GM12892 (cell line): ENCODE data around the gene KCNMA1.

Experiments used
- POLR2A ChIP-seq: IDR thresholded peaks from 2 replicates; pipeline ENCODE4 v1.6.1; 2011; ENCODE audit warnings: low read depth, low read length, control low read depth
- POLR2AphosphoS5 ChIP-seq: IDR thresholded peaks from 2 replicates; pipeline ENCODE4 v1.6.1; 2011; ENCODE audit warnings: low read depth, low read length, control low read depth
- TAF1 ChIP-seq: IDR thresholded peaks from 2 replicates; pipeline ENCODE4 v1.6.1; 2011; ENCODE audit warnings: low read depth, mild to moderate bottlenecking, control low read depth, low read length, borderline replicate concordance

DNA sequence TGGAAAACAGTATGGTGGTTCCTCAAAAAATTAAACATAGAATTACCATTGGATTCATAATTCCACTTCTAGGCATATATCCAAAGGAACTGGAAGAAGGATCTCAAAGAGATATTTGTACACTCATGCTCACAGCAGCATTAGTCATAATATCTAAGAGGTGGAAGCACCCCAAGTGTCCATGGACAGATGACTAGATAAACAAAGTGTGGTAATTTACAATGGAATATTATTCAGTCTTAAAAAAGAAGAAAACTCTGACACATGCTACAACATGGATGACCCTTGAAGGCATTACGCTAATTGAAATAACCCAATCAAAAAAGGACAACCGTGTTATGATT, 594.2 kb downstream of the KCNMA1 start:
- TF ChIP-seq POLR2AphosphoS5 (no peak), POLR2A (no peak), TAF1 (no peak)
